K562 (cell line): ENCODE measurements around the gene MINDY4. TPM values are rescaled to one million over a fixed set of nuclear protein-coding genes. Genes with fewer than 3 reads are reported as not detected.
A peak's percentile ranks its signal among the peaks of the same experiment; 100 is the strongest.

Source experiments
- ATAC-seq: fragments of 200-7000 bp; cut with Tn5 transposase; 3 replicates; pipeline ENCODE4 v1.9.1; 2020; ENCODE audit warnings: moderate library complexity
- BruUV-seq: library from RNA; stranded (reverse); fragments of 400-500 nt; replicated peaks from 2 replicates; lab custom pipeline; 2021; lab: Mats Ljungman, UMichigan
- CTCF ChIA-PET: fragments of 300-600 bp; formaldehyde crosslinking; extraction: SDS; loops from one replicate; lab custom pipeline; 2021; ENCODE audit warnings: low intra/inter-chr PET ratio; lab: Yijun Ruan, JAX
- POLR2A ChIA-PET: fragments of 300-600, 350-650 bp; sonication (Branson Sonifier 250); formaldehyde crosslinking; extraction: SDS; loops from one replicate; lab custom pipeline; 2021; ENCODE audit warnings: antibody characterized with exemption, inconsistent platforms; lab: Yijun Ruan, JAX
- DNase-seq, 4 experiments: peaks; one replicate each; pipeline versions ENCODE4 v3.0.0 to v3.0.0-alpha.2; 2011 to 2018; ENCODE audit warnings: low spot score in 3 of 4, mixed read lengths in 3 of 4; ENCODE audit errors: extremely low read depth in 1 of 4
- FAIRE-seq: peaks from 2 replicates; lab custom pipeline; 2011; peaks lifted over from hg19 to GRCh38; lab: Jason Lieb, UNC
- H2AFZ ChIP-seq: 2 replicates; pipeline ENCODE4 v1.6.0; 2011; ENCODE audit warnings: low read depth, low read length, control low read depth, inconsistent platforms
- H3K27ac ChIP-seq: fragments of 200-600 bp; 3 replicates; pipeline ENCODE4 v1.8.0; 2011; ENCODE audit warnings: low read depth, mild to moderate bottlenecking, control low read depth, inconsistent platforms, low read length, moderate library complexity, mixed read lengths; ENCODE audit errors: extremely low read depth
- H3K27me3 ChIP-seq, 2 experiments: fragments of 300-600 bp in 1 of 2; 2 replicates in 1 of 2; 3 replicates in 1 of 2; pipeline versions ENCODE4 v1.6.0 to v1.8.0; 2011; ENCODE audit warnings: inconsistent platforms in 2 of 2, low read length in 2 of 2, mild to moderate bottlenecking in 1 of 2, mixed read lengths in 1 of 2, moderate library complexity in 1 of 2; ENCODE audit not compliant: control insufficient read depth in 2 of 2, insufficient read depth in 2 of 2
- H3K36me3 ChIP-seq: fragments of 300-600 bp; 3 replicates; pipeline ENCODE4 v1.8.0; 2011; ENCODE audit warnings: mild to moderate bottlenecking, low read length, inconsistent platforms; ENCODE audit not compliant: control insufficient read depth, insufficient read depth
- H3K4me1 ChIP-seq, 2 experiments: fragments of 200-600 bp in 1 of 2; replicated peaks in 1 of 2; 2 replicates in 1 of 2; 3 replicates in 1 of 2; pipeline versions ENCODE4 v1.5.1 to v1.8.0; 2011; ENCODE audit warnings: inconsistent platforms in 2 of 2, low read length in 2 of 2, mild to moderate bottlenecking in 1 of 2, mixed read lengths in 1 of 2, moderate library complexity in 1 of 2; ENCODE audit not compliant: control insufficient read depth in 2 of 2, insufficient read depth in 2 of 2
- H3K4me2 ChIP-seq: 2 replicates; pipeline ENCODE4 v1.6.1; 2011; ENCODE audit warnings: low read length, control low read depth, inconsistent platforms, mixed read lengths; ENCODE audit not compliant: insufficient read depth
- H3K4me3 ChIP-seq: fragments of 200-600 bp; sonication (generic), shearing (Covaris generic); 2 replicates; pipeline ENCODE4 v1.5.1; 2016; ENCODE audit warnings: control low read depth, inconsistent platforms
- H3K79me2 ChIP-seq: fragments of 200-600 bp; 3 replicates; pipeline ENCODE4 v1.8.0; 2011; ENCODE audit warnings: low read length, inconsistent platforms; ENCODE audit not compliant: control insufficient read depth, insufficient read depth
- H3K9ac ChIP-seq, 2 experiments: 2 replicates each; pipeline versions ENCODE4 v1.6.0 to v1.6.1; 2011; ENCODE audit warnings: low read depth in 2 of 2, low read length in 2 of 2, control low read depth in 1 of 2, inconsistent platforms in 1 of 2, mild to moderate bottlenecking in 1 of 2, mixed read lengths in 1 of 2; ENCODE audit not compliant: insufficient read depth in 1 of 2
- H3K9me1 ChIP-seq: one replicate; pipeline ENCODE4 v1.6.0; 2011; ENCODE audit warnings: inconsistent platforms, mild to moderate bottlenecking, low read length, moderate library complexity; ENCODE audit not compliant: control insufficient read depth, insufficient read depth
- H3K9me3 ChIP-seq: replicated peaks from 2 replicates; pipeline ENCODE4 v1.5.1; 2011; ENCODE audit warnings: low read depth, low read length, inconsistent platforms; ENCODE audit not compliant: control insufficient read depth, insufficient read depth
- H4K20me1 ChIP-seq: replicated peaks from 2 replicates; pipeline ENCODE4 v1.6.1; 2011; ENCODE audit warnings: low read length, inconsistent platforms, mixed read lengths; ENCODE audit not compliant: control insufficient read depth, insufficient read depth
- CBFA2T3 ChIP-seq: fragments of 450-650 bp; IDR thresholded peaks from 2 replicates; pipeline ENCODE4 v1.6.1; 2017
- CBX2 ChIP-seq: fragments of 200-600 bp; sonication (generic); IDR thresholded peaks from one replicate; pipeline ENCODE4 v1.6.1; 2012; ENCODE audit warnings: mild to moderate bottlenecking, low read length, inconsistent platforms; ENCODE audit not compliant: insufficient read depth, poor library complexity, severe bottlenecking
- CBX3 ChIP-seq, 2 experiments: IDR thresholded peaks; 1 replicate in 1 of 2; 2 replicates in 1 of 2; pipeline ENCODE4 v1.6.1; 2012; ENCODE audit warnings: inconsistent platforms in 2 of 2, low read length in 2 of 2, borderline replicate concordance in 1 of 2, control low read depth in 1 of 2
- CEBPG ChIP-seq, 3 experiments: fragments of 200-800 bp in 1 of 3; sonication (Bioruptor generic) in 1 of 3; sonication (generic) in 1 of 3; formaldehyde crosslinking in 1 of 3; IDR thresholded peaks in 2 of 3; conservative IDR thresholded peaks in 1 of 3; 2 replicates each; pipeline versions ENCODE4 v1.6.1 to v1.8.0; 2016 to 2022; ENCODE audit warnings: missing compliant biosample characterization in 2 of 3, missing genetic modification characterization in 2 of 3, mild to moderate bottlenecking in 1 of 3, missing genetic modification reagents in 1 of 3
- CTBP1 ChIP-seq: fragments of 450-650 bp; IDR thresholded peaks from 2 replicates; pipeline ENCODE4 v1.6.1; 2016; ENCODE audit warnings: borderline replicate concordance
- KLF16 ChIP-seq: IDR thresholded peaks from 2 replicates; pipeline ENCODE4 v1.6.1; 2016; ENCODE audit warnings: antibody characterized with exemption
- PCBP2 ChIP-seq: fragments of 200-400 bp; formaldehyde crosslinking; IDR thresholded peaks from 2 replicates; pipeline ENCODE4 v1.6.1; 2018; ENCODE audit warnings: low read length, low read depth, mild to moderate bottlenecking, moderate library complexity; ENCODE audit not compliant: poor library complexity, severe bottlenecking
- SMAD2 ChIP-seq: fragments of 150-350 bp; IDR thresholded peaks from 2 replicates; pipeline ENCODE4 v1.6.1; 2014; ENCODE audit warnings: low read depth, mild to moderate bottlenecking, low read length
- SMARCA4 ChIP-seq: fragments of 450-650 bp; IDR thresholded peaks from 2 replicates; pipeline ENCODE4 v1.6.1; 2016
- TEAD1 ChIP-seq, 2 experiments: fragments of 450-650 bp in 1 of 2; sonication (generic) in 1 of 2; formaldehyde crosslinking; IDR thresholded peaks; 2 replicates each; pipeline versions ENCODE4 v1.4.0 to v1.8.0; 2020 to 2022; ENCODE audit warnings: mild to moderate bottlenecking in 2 of 2, missing genetic modification reagents in 1 of 2
- TFAM ChIP-seq: fragments of 250-450 bp; sonication (Bioruptor Pico); conservative IDR thresholded peaks from 2 replicates; pipeline ENCODE4 v1.5.0; 2021; ENCODE audit warnings: mild to moderate bottlenecking, moderate library complexity
- XRCC5 ChIP-seq: fragments of 200-400 bp; formaldehyde crosslinking; IDR thresholded peaks from 2 replicates; pipeline ENCODE4 v1.6.1; 2017; ENCODE audit warnings: low read depth, mild to moderate bottlenecking, low read length
- ZNF174 ChIP-seq: fragments of 250-450 bp; sonication (Bioruptor Pico); IDR thresholded peaks from 2 replicates; pipeline ENCODE4 v1.4.0; 2020; ENCODE audit warnings: mild to moderate bottlenecking
- ZNF212 ChIP-seq: fragments of 450-650 bp; formaldehyde crosslinking; IDR thresholded peaks from 2 replicates; pipeline ENCODE4 v1.4.0; 2020; ENCODE audit warnings: mild to moderate bottlenecking
- ZNF436 ChIP-seq: fragments of 250-450, 450-650 bp; sonication (Bioruptor Pico); formaldehyde crosslinking; IDR thresholded peaks from 2 replicates; pipeline ENCODE4 v1.7.0; 2020; ENCODE audit warnings: mild to moderate bottlenecking
- WGBS: fragments of 100-300 bp; shearing (Covaris generic); methylation state at CpG from one replicate; pipeline ENCODE4 v1.1.6; 2016; ENCODE audit warnings: low coverage, mixed read lengths; ENCODE audit not compliant: insufficient coverage; ENCODE audit errors: missing lambda C conversion rate; 5-methylcytosine and 5-hydroxymethylcytosine counted together
- in situ Hi-C: fragments of 300-500 bp; cut with MboI; formaldehyde crosslinking; loops from 4 replicates; pipeline ENCODE4 v1.15.0; 2018; ENCODE audit warnings: inconsistent platforms, mixed read lengths
- intact Hi-C: fragments of 100-400 bp; cut with micrococcal nuclease; formaldehyde crosslinking; loops from 2 replicates; pipeline ENCODE4 v1.14.2; 2022
- polyA plus RNA-seq, 8 experiments: library from polyadenylated mRNA; depleted of rRNA in 4 of 8; stranded (reverse) in 5 of 8; unstranded in 3 of 8; fragments of >200 nt; fragmentation: Nextera tagmentation in 2 of 8; fragmentation: Illumina TruSeq in 1 of 8; extraction: Ambion mirVana in 2 of 8; extraction: Trizol in 1 of 8; gene quantifications; 2 replicates each; pipeline versions ENCODE4 v1.2.1 to v1.2.3, GENCODE V29; 2011 to 2014; ENCODE audit warnings: inconsistent platforms in 1 of 8, missing spikeins in 1 of 8
- total RNA-seq, 7 experiments: library from RNA; depleted of rRNA in 6 of 7; stranded (reverse); fragments of >200 nt in 6 of 7; fragmentation: Illumina TruSeq in 2 of 7; extraction: Trizol in 2 of 7; gene quantifications; 2 replicates each; pipeline versions ENCODE4 v1.2.1 to v1.2.3, GENCODE V29; 2011 to 2021; ENCODE audit warnings: low replicate concordance in 1 of 7
- TF ChIP-seq, protein P1 (sequence below): fragments of 250-450 bp; sonication (Bioruptor Pico); IDR thresholded peaks from 2 replicates; pipeline ENCODE4 v1.5.0; 2020; ENCODE audit warnings: mild to moderate bottlenecking
- TF ChIP-seq, protein P2 (sequence below): fragments of 450-650 bp; formaldehyde crosslinking; IDR thresholded peaks from 2 replicates; pipeline ENCODE4 v1.4.0; 2022; ENCODE audit warnings: missing genetic modification characterization
- TF ChIP-seq, protein P3 (sequence below): fragments of 250-450 bp; sonication (Bioruptor Pico); IDR thresholded peaks from 2 replicates; pipeline ENCODE4 v1.5.0; 2021

The MINDY4 gene
- total and polyA plus RNA-seq, 9 of the 15 experiments (the other 6 are each of a cell fraction or from before 2014, with no cell fraction given) = 2.1 to 16.7 (median 11.0) TPM

DNA sequence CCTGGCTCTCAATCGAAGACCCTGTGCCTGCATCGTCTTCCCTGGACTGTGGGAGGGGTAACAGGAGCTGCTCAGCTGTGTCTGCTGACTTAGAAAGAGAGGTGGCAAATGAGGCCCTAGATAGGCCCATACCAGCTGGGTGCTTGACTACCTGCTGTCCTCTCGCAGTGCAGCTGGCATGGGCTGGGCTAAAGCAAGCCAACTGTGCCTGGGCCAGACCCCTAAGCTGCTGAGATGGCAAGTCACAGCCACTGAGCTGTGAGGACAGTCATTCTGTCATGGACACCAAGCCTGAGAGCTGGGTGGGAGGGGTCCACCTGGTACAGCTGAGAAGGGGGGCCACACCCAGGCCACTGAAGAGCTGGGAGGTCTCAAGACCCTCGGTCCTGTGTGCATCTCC is 94.6 kb downstream of the MINDY4 start (continued):
- TF ChIP-seq, protein P1, sequence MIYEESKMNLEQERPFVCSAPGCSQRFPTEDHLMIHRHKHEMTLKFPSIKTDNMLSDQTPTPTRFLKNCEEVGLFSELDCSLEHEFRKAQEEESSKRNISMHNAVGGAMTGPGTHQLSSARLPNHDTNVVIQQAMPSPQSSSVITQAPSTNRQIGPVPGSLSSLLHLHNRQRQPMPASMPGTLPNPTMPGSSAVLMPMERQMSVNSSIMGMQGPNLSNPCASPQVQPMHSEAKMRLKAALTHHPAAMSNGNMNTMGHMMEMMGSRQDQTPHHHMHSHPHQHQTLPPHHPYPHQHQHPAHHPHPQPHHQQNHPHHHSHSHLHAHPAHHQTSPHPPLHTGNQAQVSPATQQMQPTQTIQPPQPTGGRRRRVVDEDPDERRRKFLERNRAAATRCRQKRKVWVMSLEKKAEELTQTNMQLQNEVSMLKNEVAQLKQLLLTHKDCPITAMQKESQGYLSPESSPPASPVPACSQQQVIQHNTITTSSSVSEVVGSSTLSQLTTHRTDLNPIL (CRISPR knock-in tag) = no peak
- TF ChIP-seq SMAD2 = no peak
- no peak for TF ChIP-seq ZNF174 (CRISPR knock-in tag)
- no peak for TF ChIP-seq CBX3 (IDR thresholded peaks at IDR 0.05; ENCODE audit: borderline replicate concordance in 1 of 2, low read length in 2 of 2)
- TF ChIP-seq, protein P2, sequence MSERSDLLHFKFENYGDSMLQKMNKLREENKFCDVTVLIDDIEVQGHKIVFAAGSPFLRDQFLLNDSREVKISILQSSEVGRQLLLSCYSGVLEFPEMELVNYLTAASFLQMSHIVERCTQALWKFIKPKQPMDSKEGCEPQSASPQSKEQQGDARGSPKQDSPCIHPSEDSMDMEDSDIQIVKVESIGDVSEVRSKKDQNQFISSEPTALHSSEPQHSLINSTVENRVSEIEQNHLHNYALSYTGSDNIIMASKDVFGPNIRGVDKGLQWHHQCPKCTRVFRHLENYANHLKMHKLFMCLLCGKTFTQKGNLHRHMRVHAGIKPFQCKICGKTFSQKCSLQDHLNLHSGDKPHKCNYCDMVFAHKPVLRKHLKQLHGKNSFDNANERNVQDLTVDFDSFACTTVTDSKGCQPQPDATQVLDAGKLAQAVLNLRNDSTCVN = no peak

GRCh38 chr7:30866939-30867338 is 95.7 kb downstream of the MINDY4 start:
- H3K4me1 ChIP-seq = peaks cover 2 to 8% of the 10 kb centered on the region in 2 experiments; a peak in 3 of 5 replicates
- ChIA-PET CTCF (no interaction called here), POLR2A (interaction anchor here (0.6 to 2.1 kb wide), 2 partner anchors 11 to 16 kb away, joined by 3 to 11 read pairs; no protein-coding TSS in a partner anchor)
- DNase-seq (peak in 1 of 4 experiments; percentile 13), FAIRE-seq (peak; percentile 26), ATAC-seq (no peak; the same call in 2 of the 3 replicates)
- H4K20me1 ChIP-seq = no peaks in the 10 kb centered on the region; the same call in 1 of the 2 replicates
- WGBS = 34% methylated on average over 5 of the region's 7 CpGs
- no peak overlapping the region for H3K4me2 ChIP-seq
- no peaks in the 10 kb centered on the region for H3K27me3 ChIP-seq
- H3K27ac ChIP-seq = no peak overlapping the region
- H2AFZ ChIP-seq = no peak overlapping the region
- no peaks in the 10 kb centered on the region for H3K36me3 ChIP-seq
- H3K9me1 ChIP-seq = no peaks in the 10 kb centered on the region
- in situ Hi-C loops = no loop called here
- H3K9ac ChIP-seq = no peak overlapping the region
- H3K9me3 ChIP-seq = no peaks in the 10 kb centered on the region
- BruUV-seq = no TSS peak
- intact Hi-C loops = no loop called here
- no peaks in the 10 kb centered on the region for H3K79me2 ChIP-seq
- no peak overlapping the region for H3K4me3 ChIP-seq
- TF ChIP-seq CEBPG (CRISPR knock-in tag; IDR thresholded peaks at IDR 0.05) (peak; percentile 52; the same call in 1 of the 2 replicates), CEBPG (tag; conservative IDR thresholded peaks at IDR 0.05 in 1 of 2, IDR thresholded peaks at IDR 0.05 in 1 of 2) (peak in 1 of 2 experiments; percentile 53; a peak in 1 of 4 replicates), CBX2 (no peak), SMARCA4 (no peak), KLF16 (no peak), CTBP1 (no peak), ZNF212 (no peak), CBFA2T3 (peak; percentile 35; the same call in 1 of the 2 replicates), ZNF436 (CRISPR knock-in tag) (no peak), XRCC5 (no peak), TFAM (CRISPR knock-in tag) (no peak), TEAD1 (CRISPR knock-in tag; IDR thresholded peaks at IDR 0.05) (no peak), PCBP2 (no peak)
- TF ChIP-seq, protein P3, sequence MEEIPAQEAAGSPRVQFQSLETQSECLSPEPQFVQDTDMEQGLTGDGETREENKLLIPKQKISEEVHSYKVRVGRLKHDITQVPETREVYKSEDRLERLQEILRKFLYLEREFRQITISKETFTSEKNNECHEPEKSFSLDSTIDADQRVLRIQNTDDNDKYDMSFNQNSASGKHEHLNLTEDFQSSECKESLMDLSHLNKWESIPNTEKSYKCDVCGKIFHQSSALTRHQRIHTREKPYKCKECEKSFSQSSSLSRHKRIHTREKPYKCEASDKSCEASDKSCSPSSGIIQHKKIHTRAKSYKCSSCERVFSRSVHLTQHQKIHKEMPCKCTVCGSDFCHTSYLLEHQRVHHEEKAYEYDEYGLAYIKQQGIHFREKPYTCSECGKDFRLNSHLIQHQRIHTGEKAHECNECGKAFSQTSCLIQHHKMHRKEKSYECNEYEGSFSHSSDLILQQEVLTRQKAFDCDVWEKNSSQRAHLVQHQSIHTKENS (CRISPR knock-in tag) = no peak
